ENCODE measurements around the gene MTOR.
"Not testable (repeated sequence)": the region's sequence is repeated elsewhere in the genome, so short reads cannot be mapped to it uniquely, and the experiment has no call there.

GRCh38 chr1:11166744-11167143 is 95.6 kb downstream of the MTOR start:
- not testable (repeated sequence) for TF ChIP-seq POLR2A, POLR2AphosphoS5 (IDR thresholded peaks at IDR 0.05; ENCODE audit: low read depth, low read length)
